Trophoblast cell (in vitro differentiated cells and primary cell): Measurements from ENCODE around the gene ADIPOR2.

Experiments used
- DNase-seq, 2 donors: peaks; one replicate each; pipeline ENCODE4 v3.0.0-alpha.2; 2016
- H2AFZ ChIP-seq: 2 replicates; pipeline ENCODE4 v1.6.1; 2013; ENCODE audit warnings: low read length, moderate library complexity, mild to moderate bottlenecking; ENCODE audit not compliant: insufficient read depth, poor library complexity
- H2AK5ac ChIP-seq: 2 replicates; pipeline ENCODE4 v1.6.1; 2013; ENCODE audit warnings: mild to moderate bottlenecking, low read length
- H2BK120ac ChIP-seq: 2 replicates; pipeline ENCODE4 v1.6.1; 2013; ENCODE audit warnings: low read length, mild to moderate bottlenecking, moderate library complexity; ENCODE audit not compliant: insufficient read depth, poor library complexity
- H2BK12ac ChIP-seq: 2 replicates; pipeline ENCODE4 v1.6.1; 2013; ENCODE audit warnings: mild to moderate bottlenecking, low read length, moderate library complexity
- H2BK5ac ChIP-seq: 2 replicates; pipeline ENCODE4 v1.6.1; 2013; ENCODE audit warnings: low read length, low read depth, moderate library complexity, mild to moderate bottlenecking; ENCODE audit not compliant: poor library complexity
- H3K14ac ChIP-seq: 2 replicates; pipeline ENCODE4 v1.6.1; 2013; ENCODE audit warnings: mild to moderate bottlenecking, low read length
- H3K18ac ChIP-seq: 2 replicates; pipeline ENCODE4 v1.6.1; 2013; ENCODE audit warnings: mild to moderate bottlenecking, low read length
- H3K23ac ChIP-seq: 2 replicates; pipeline ENCODE4 v1.6.1; 2013; ENCODE audit warnings: low read length
- H3K27ac ChIP-seq: 2 replicates; pipeline ENCODE4 v1.5.1; 2013; ENCODE audit warnings: low read depth, mild to moderate bottlenecking, inconsistent platforms, low read length, moderate library complexity
- H3K27me3 ChIP-seq: 2 replicates; pipeline ENCODE4 v1.6.1; 2013; ENCODE audit warnings: inconsistent platforms, mild to moderate bottlenecking, low read length, moderate library complexity; ENCODE audit not compliant: insufficient read depth
- H3K36me3 ChIP-seq, 2 experiments: 1 replicate in 1 of 2; 2 replicates in 1 of 2; pipeline ENCODE4 v1.6.1; 2013; ENCODE audit warnings: low read length in 2 of 2, mild to moderate bottlenecking in 2 of 2, moderate library complexity in 1 of 2; ENCODE audit not compliant: insufficient read depth in 2 of 2, control insufficient read depth in 1 of 2
- H3K4ac ChIP-seq: 2 replicates; pipeline ENCODE4 v1.6.1; 2013; ENCODE audit warnings: low read depth, mild to moderate bottlenecking, low read length, moderate library complexity
- H3K4me1 ChIP-seq, 2 experiments: 1 replicate in 1 of 2; 2 replicates in 1 of 2; pipeline ENCODE4 v1.6.1; 2013; ENCODE audit warnings: low read length in 2 of 2, mild to moderate bottlenecking in 2 of 2, moderate library complexity in 1 of 2; ENCODE audit not compliant: insufficient read depth in 2 of 2, control insufficient read depth in 1 of 2
- H3K4me2 ChIP-seq: 2 replicates; pipeline ENCODE4 v1.6.1; 2013; ENCODE audit warnings: inconsistent platforms, mild to moderate bottlenecking, low read length, moderate library complexity
- H3K4me3 ChIP-seq: 2 replicates; pipeline ENCODE4 v1.5.1; 2013; ENCODE audit warnings: mild to moderate bottlenecking, low read depth, low read length, inconsistent platforms
- H3K79me1 ChIP-seq: one replicate; pipeline ENCODE4 v1.6.1; 2013; ENCODE audit warnings: low read length
- H3K79me2 ChIP-seq: 2 replicates; pipeline ENCODE4 v1.6.1; 2013; ENCODE audit warnings: low read length, mild to moderate bottlenecking; ENCODE audit not compliant: control insufficient read depth, insufficient read depth, poor library complexity
- H3K9ac ChIP-seq: 2 replicates; pipeline ENCODE4 v1.6.1; 2013; ENCODE audit warnings: mild to moderate bottlenecking, low read length
- H3K9me3 ChIP-seq: 2 replicates; pipeline ENCODE4 v1.6.1; 2013; ENCODE audit warnings: low read depth, mild to moderate bottlenecking, control low read depth, inconsistent platforms, low read length; ENCODE audit not compliant: insufficient read depth
- H4K12ac ChIP-seq: 2 replicates; pipeline ENCODE4 v1.6.1; 2013; ENCODE audit warnings: low read depth, mild to moderate bottlenecking, low read length, moderate library complexity
- H4K8ac ChIP-seq: 2 replicates; pipeline ENCODE4 v1.6.1; 2013; ENCODE audit warnings: low read depth, mild to moderate bottlenecking, low read length, moderate library complexity
- H4K91ac ChIP-seq: one replicate; pipeline ENCODE4 v1.6.1; 2013; ENCODE audit warnings: low read depth, mild to moderate bottlenecking, low read length, moderate library complexity
- WGBS: extraction: QIAGEN DNeasy Blood & Tissue Kit; methylation state at CpG from one replicate; pipeline ENCODE4 v1.1.7; 2013; ENCODE audit warnings: missing lambda C conversion rate; ENCODE audit not compliant: insufficient read length, insufficient coverage; ENCODE audit errors: extremely low coverage; 5-methylcytosine and 5-hydroxymethylcytosine counted together

ADIPOR2 gene

GRCh38 chr12:1758887-1759286, 68.0 kb downstream of the ADIPOR2 start:
- Histone ChIP-seq H3K36me3 (peaks cover 7 to 9% of the 10 kb centered on the region in 2 experiments), H3K4me3 (no peak overlapping the region), H3K27ac (no peak overlapping the region), H4K8ac (no peak overlapping the region), H3K9me3 (no peaks in the 10 kb centered on the region), H3K23ac (no peak overlapping the region), H2BK120ac (no peak overlapping the region), H2BK5ac (no peak overlapping the region), H3K4me1 (no peaks in the 10 kb centered on the region), H2AFZ (no peak overlapping the region), H3K14ac (no peak overlapping the region), H3K79me1 (no peaks in the 10 kb centered on the region), H4K91ac (no peak overlapping the region), H3K27me3 (no peaks in the 10 kb centered on the region), H3K4ac (no peak overlapping the region), H4K12ac (no peak overlapping the region), H3K9ac (no peak overlapping the region), H3K79me2 (no peaks in the 10 kb centered on the region), H3K18ac (no peak overlapping the region), H2AK5ac (no peak overlapping the region), H3K4me2 (no peak overlapping the region), H2BK12ac (no peak overlapping the region)
- 100% methylated on average over 1 of the region's 4 CpGs for WGBS
- no peak for DNase-seq

GRCh38 chr12:1760566-1761382, 69.9 kb downstream of the ADIPOR2 start:
- no peak overlapping the region for H3K4me2 ChIP-seq
- H3K79me2 ChIP-seq: no peaks in the 10 kb centered on the region
- H2BK120ac ChIP-seq: no peak overlapping the region
- H3K79me1 ChIP-seq: no peaks in the 10 kb centered on the region
- no peak overlapping the region for H2BK12ac ChIP-seq
- no peaks in the 10 kb centered on the region for H3K27me3 ChIP-seq
- H3K9me3 ChIP-seq: no peaks in the 10 kb centered on the region
- H2BK5ac ChIP-seq: no peak overlapping the region
- H3K18ac ChIP-seq: no peak overlapping the region
- no peak overlapping the region for H2AK5ac ChIP-seq
- H2AFZ ChIP-seq: no peak overlapping the region
- no peak overlapping the region for H4K12ac ChIP-seq
- no peak overlapping the region for H3K4me3 ChIP-seq
- no peak overlapping the region for H4K91ac ChIP-seq
- no peak overlapping the region for H3K4ac ChIP-seq
- DNase-seq: peak; percentile 21 to 58
- no peak overlapping the region for H3K9ac ChIP-seq
- no peak overlapping the region for H3K23ac ChIP-seq
- H3K14ac ChIP-seq: no peak overlapping the region
- peaks cover 4 to 5% of the 10 kb centered on the region in 2 experiments for H3K36me3 ChIP-seq
- H4K8ac ChIP-seq: no peak overlapping the region
- no peak overlapping the region for H3K27ac ChIP-seq
- WGBS: no CpG with 5 or more reads among the region's 2 CpGs
- H3K4me1 ChIP-seq: no peaks in the 10 kb centered on the region

- H3K4me3 ChIP-seq: no peak overlapping the region
Observed at GRCh38 chr12:1761857-1762256, 71.0 kb downstream of the ADIPOR2 start.

GRCh38 chr12:1763153-1763552, 72.3 kb downstream of the ADIPOR2 start:
- Histone ChIP-seq H3K18ac (no peak overlapping the region), H3K9me3 (no peaks in the 10 kb centered on the region), H3K79me2 (no peaks in the 10 kb centered on the region), H3K14ac (no peak overlapping the region), H4K8ac (no peak overlapping the region), H3K4me2 (no peak overlapping the region), H4K91ac (no peak overlapping the region), H3K4ac (no peak overlapping the region), H3K79me1 (no peaks in the 10 kb centered on the region), H2AK5ac (no peak overlapping the region), H3K23ac (no peak overlapping the region), H2BK5ac (no peak overlapping the region), H3K9ac (no peak overlapping the region), H3K36me3 (peaks cover 0 to 3% of the 10 kb centered on the region in 2 experiments), H3K4me1 (no peaks in the 10 kb centered on the region), H3K27ac (no peak overlapping the region), H2AFZ (no peak overlapping the region), H3K27me3 (no peaks in the 10 kb centered on the region), H2BK12ac (no peak overlapping the region), H3K4me3 (no peak overlapping the region), H2BK120ac (no peak overlapping the region), H4K12ac (no peak overlapping the region)
- DNase-seq: peak in 1 of 2 donors; percentile 41
- WGBS: no CpG with 5 or more reads among the region's 2 CpGs

More at GRCh38 chr12:1761857-1762256, 71.0 kb downstream of the ADIPOR2 start:
- DNase-seq: no peak
- no peak overlapping the region for H3K14ac ChIP-seq
- no peak overlapping the region for H3K9ac ChIP-seq
- no peak overlapping the region for H2AFZ ChIP-seq
- H4K8ac ChIP-seq: no peak overlapping the region
- H2BK120ac ChIP-seq: no peak overlapping the region
- no peak overlapping the region for H2BK5ac ChIP-seq
- no peaks in the 10 kb centered on the region for H3K79me2 ChIP-seq
- H3K27me3 ChIP-seq: no peaks in the 10 kb centered on the region
- H4K91ac ChIP-seq: no peak overlapping the region
- H4K12ac ChIP-seq: no peak overlapping the region
- H3K4me1 ChIP-seq: no peaks in the 10 kb centered on the region
- H3K23ac ChIP-seq: no peak overlapping the region
- no peaks in the 10 kb centered on the region for H3K9me3 ChIP-seq
- no peak overlapping the region for H2BK12ac ChIP-seq
- H3K4me2 ChIP-seq: no peak overlapping the region
- H2AK5ac ChIP-seq: no peak overlapping the region
- no peak overlapping the region for H3K18ac ChIP-seq
- H3K36me3 ChIP-seq: peaks cover 4 to 5% of the 10 kb centered on the region in 2 experiments
- WGBS: no CpG with 5 or more reads among the region's 3 CpGs
- no peak overlapping the region for H3K27ac ChIP-seq
- H3K79me1 ChIP-seq: no peaks in the 10 kb centered on the region
- no peak overlapping the region for H3K4ac ChIP-seq
